ENCODE results near the gene PPARG. TPM values are rescaled to one million over a fixed set of nuclear protein-coding genes. Genes with fewer than 3 reads are reported as not detected.

Gene PPARG
- total RNA-seq, 1 donor from 2014 or later, result 0.37 TPM

DNA sequence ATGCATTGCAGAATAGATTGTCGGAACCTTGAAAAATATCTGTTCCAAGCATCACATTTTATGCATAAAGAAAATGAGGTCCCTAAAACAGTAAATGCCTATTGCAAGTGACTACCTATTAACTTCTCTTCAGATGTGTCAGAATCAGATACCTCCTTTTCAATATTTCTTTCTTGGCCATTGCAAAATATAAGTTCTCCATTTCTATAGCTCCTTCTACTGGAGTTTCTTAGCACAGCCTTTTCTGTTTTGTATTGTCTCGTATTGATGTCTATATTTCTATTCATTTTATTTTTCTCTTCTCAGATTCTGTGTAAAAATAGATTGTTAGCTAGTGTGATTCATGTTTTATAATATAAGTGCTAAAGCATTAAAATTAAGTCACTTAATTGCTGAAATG is 63.4 kb downstream of the PPARG start:
- DNase-seq, result no peak
- TF ChIP-seq, protein P1, sequence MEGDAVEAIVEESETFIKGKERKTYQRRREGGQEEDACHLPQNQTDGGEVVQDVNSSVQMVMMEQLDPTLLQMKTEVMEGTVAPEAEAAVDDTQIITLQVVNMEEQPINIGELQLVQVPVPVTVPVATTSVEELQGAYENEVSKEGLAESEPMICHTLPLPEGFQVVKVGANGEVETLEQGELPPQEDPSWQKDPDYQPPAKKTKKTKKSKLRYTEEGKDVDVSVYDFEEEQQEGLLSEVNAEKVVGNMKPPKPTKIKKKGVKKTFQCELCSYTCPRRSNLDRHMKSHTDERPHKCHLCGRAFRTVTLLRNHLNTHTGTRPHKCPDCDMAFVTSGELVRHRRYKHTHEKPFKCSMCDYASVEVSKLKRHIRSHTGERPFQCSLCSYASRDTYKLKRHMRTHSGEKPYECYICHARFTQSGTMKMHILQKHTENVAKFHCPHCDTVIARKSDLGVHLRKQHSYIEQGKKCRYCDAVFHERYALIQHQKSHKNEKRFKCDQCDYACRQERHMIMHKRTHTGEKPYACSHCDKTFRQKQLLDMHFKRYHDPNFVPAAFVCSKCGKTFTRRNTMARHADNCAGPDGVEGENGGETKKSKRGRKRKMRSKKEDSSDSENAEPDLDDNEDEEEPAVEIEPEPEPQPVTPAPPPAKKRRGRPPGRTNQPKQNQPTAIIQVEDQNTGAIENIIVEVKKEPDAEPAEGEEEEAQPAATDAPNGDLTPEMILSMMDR (IDR thresholded peaks at IDR 0.05; ENCODE audit: partially characterized antibody, unreplicated experiment), result no peak
- no peaks in the 10 kb centered on the region for H3K36me3 Mint-ChIP-seq (ENCODE audit: unreplicated experiment)
- H3K27me3 Mint-ChIP-seq (ENCODE audit: unreplicated experiment), result no peaks in the 10 kb centered on the region
- no peaks in the 10 kb centered on the region for H3K4me1 Mint-ChIP-seq (ENCODE audit: low read depth, unreplicated experiment)
- no peaks in the 10 kb centered on the region for H3K9me3 Mint-ChIP-seq (ENCODE audit: unreplicated experiment)
- no peak overlapping the region for H3K27ac Mint-ChIP-seq (ENCODE audit: unreplicated experiment)
- H3K4me3 Mint-ChIP-seq (ENCODE audit: unreplicated experiment), result no peak overlapping the region

DNA sequence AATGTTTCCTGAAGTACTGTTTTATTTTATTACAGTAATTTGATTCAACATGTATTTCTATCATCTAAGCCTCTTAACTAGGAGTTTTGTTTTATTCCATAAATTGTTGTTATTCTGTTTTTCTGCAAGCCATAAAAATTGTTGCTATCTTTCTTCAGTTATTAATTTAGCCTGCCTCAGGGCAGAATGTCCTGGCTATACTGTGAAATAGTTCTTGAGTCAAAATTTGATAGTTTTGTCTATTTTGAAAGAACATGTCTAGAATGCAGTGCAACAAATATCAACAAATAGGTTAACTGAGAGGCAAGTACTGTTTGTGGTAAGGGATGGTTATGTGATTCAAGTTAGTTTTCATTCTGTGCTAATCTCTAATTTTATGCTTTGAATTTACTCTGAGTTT is 63.9 kb downstream of the PPARG start:
- TF ChIP-seq, protein P1 (IDR thresholded peaks at IDR 0.05; ENCODE audit: partially characterized antibody, unreplicated experiment), result no peak
- Mint-ChIP-seq H3K27ac (ENCODE audit: unreplicated experiment) (no peak overlapping the region), H3K9me3 (ENCODE audit: unreplicated experiment) (no peaks in the 10 kb centered on the region), H3K4me1 (ENCODE audit: low read depth, unreplicated experiment) (no peaks in the 10 kb centered on the region), H3K36me3 (ENCODE audit: unreplicated experiment) (no peaks in the 10 kb centered on the region), H3K4me3 (ENCODE audit: unreplicated experiment) (no peak overlapping the region), H3K27me3 (ENCODE audit: unreplicated experiment) (no peaks in the 10 kb centered on the region)
- DNase-seq, result no peak

DNA sequence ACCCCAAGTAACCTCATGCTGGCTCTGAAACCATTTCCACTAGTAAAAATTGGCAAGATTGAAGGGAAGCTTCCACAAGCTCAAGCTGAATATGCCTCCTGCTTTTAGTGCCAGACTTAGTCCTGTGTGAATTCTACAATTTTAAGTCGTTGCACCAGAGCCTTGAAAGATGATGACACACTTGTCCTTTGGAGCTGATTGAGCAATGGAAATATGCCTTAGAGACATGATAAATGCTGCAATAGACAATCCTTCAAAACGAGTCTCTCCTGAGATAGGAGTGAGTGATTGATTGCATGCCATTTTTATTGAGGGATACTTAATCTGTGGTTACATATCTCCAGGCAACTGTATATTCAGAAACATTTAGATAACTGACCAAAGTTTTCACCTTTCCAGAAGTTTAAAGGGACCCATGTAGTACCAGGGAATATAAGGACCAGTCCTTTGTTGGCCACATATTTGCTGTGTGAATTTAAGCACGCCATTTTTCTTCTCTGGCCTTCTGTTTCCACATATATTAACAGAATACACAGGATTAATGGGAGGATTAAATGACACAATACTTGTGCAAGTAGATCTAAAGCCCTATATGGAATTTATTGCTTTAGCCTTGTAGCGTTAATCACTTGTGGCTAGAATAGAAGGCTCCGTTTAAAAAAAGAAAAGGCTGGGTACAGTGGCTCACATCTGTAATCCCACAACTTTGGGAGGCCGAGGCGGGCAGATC is 65.1 kb downstream of the PPARG start:
- H3K4me3 Mint-ChIP-seq (ENCODE audit: unreplicated experiment), result no peak overlapping the region
- no peaks in the 10 kb centered on the region for H3K36me3 Mint-ChIP-seq (ENCODE audit: unreplicated experiment)
- DNase-seq, result no peak
- H3K9me3 Mint-ChIP-seq (ENCODE audit: unreplicated experiment), result no peaks in the 10 kb centered on the region
- no peak overlapping the region for H3K27ac Mint-ChIP-seq (ENCODE audit: unreplicated experiment)
- H3K4me1 Mint-ChIP-seq (ENCODE audit: low read depth, unreplicated experiment), result no peaks in the 10 kb centered on the region
- TF ChIP-seq, protein P1 (IDR thresholded peaks at IDR 0.05; ENCODE audit: partially characterized antibody, unreplicated experiment), result no peak
- no peaks in the 10 kb centered on the region for H3K27me3 Mint-ChIP-seq (ENCODE audit: unreplicated experiment)

- H3K9me3 Mint-ChIP-seq (ENCODE audit: unreplicated experiment), result no peaks in the 10 kb centered on the region
- no peak overlapping the region for H3K4me3 Mint-ChIP-seq (ENCODE audit: unreplicated experiment)
- H3K4me1 Mint-ChIP-seq (ENCODE audit: low read depth, unreplicated experiment), result no peaks in the 10 kb centered on the region
- H3K36me3 Mint-ChIP-seq (ENCODE audit: unreplicated experiment), result no peaks in the 10 kb centered on the region
- TF ChIP-seq, protein P1 (IDR thresholded peaks at IDR 0.05; ENCODE audit: partially characterized antibody, unreplicated experiment), result no peak
- no peak overlapping the region for H3K27ac Mint-ChIP-seq (ENCODE audit: unreplicated experiment)
- DNase-seq, result no peak
- no peaks in the 10 kb centered on the region for H3K27me3 Mint-ChIP-seq (ENCODE audit: unreplicated experiment)
Observed at GRCh38 chr3:12356175-12356574, 67.3 kb downstream of the PPARG start.

- Mint-ChIP-seq H3K4me1 (ENCODE audit: low read depth, unreplicated experiment) (no peaks in the 10 kb centered on the region), H3K36me3 (ENCODE audit: unreplicated experiment) (no peaks in the 10 kb centered on the region), H3K4me3 (ENCODE audit: unreplicated experiment) (no peak overlapping the region), H3K27me3 (ENCODE audit: unreplicated experiment) (no peaks in the 10 kb centered on the region), H3K27ac (ENCODE audit: unreplicated experiment) (no peak overlapping the region), H3K9me3 (ENCODE audit: unreplicated experiment) (no peaks in the 10 kb centered on the region)
- DNase-seq, result no peak
- TF ChIP-seq, protein P1 (IDR thresholded peaks at IDR 0.05; ENCODE audit: partially characterized antibody, unreplicated experiment), result no peak
Observed at GRCh38 chr3:12356996-12357395, 68.1 kb downstream of the PPARG start.

Measured in glutamatergic neuron (in vitro differentiated cells).